ENCODE results near the gene ARID5B.

The ARID5B gene

GRCh38 chr10:62085404-62085803 lies 183.9 kb downstream of the ARID5B start:
- Histone ChIP-seq H3K27ac (ENCODE audit: low read length) (no peak overlapping the region), H3K27me3 (ENCODE audit: control insufficient read depth, insufficient read depth, low read length) (no peaks in the 10 kb centered on the region), H3K9me3 (ENCODE audit: control insufficient read depth, insufficient read depth, low read length) (no peaks in the 10 kb centered on the region), H3K36me3 (ENCODE audit: control insufficient read depth, insufficient read depth, low read length) (no peaks in the 10 kb centered on the region), H3K4me3 (ENCODE audit: low read length) (no peak overlapping the region), H3K4me1 (ENCODE audit: control insufficient read depth, insufficient read depth, low read length) (no peaks in the 10 kb centered on the region)
- WGBS (ENCODE audit: insufficient coverage, insufficient read length): no CpG with 5 or more reads among the region's 2 CpGs
- DNase-seq (ENCODE audit: low read depth, low spot score): no peak

- H3K4me3 ChIP-seq (ENCODE audit: low read length): no peak overlapping the region
- H3K27ac ChIP-seq (ENCODE audit: low read length): no peak overlapping the region
- H3K9me3 ChIP-seq (ENCODE audit: control insufficient read depth, insufficient read depth, low read length): no peaks in the 10 kb centered on the region
- no peaks in the 10 kb centered on the region for H3K4me1 ChIP-seq (ENCODE audit: control insufficient read depth, insufficient read depth, low read length)
- no peaks in the 10 kb centered on the region for H3K36me3 ChIP-seq (ENCODE audit: control insufficient read depth, insufficient read depth, low read length)
- H3K27me3 ChIP-seq (ENCODE audit: control insufficient read depth, insufficient read depth, low read length): no peaks in the 10 kb centered on the region
- WGBS (ENCODE audit: insufficient coverage, insufficient read length): no CpG with 5 or more reads among the region's 2 CpGs
- no peak for DNase-seq (ENCODE audit: low read depth, low spot score)
Measured at GRCh38 chr10:62085821-62086220, 184.3 kb downstream of the ARID5B start.

- no peaks in the 10 kb centered on the region for H3K36me3 ChIP-seq (ENCODE audit: control insufficient read depth, insufficient read depth, low read length)
- H3K4me3 ChIP-seq (ENCODE audit: low read length): no peak overlapping the region
- WGBS (ENCODE audit: insufficient coverage, insufficient read length): no CpG with 5 or more reads among the region's 2 CpGs
- no peak overlapping the region for H3K27ac ChIP-seq (ENCODE audit: low read length)
- H3K27me3 ChIP-seq (ENCODE audit: control insufficient read depth, insufficient read depth, low read length): no peaks in the 10 kb centered on the region
- H3K9me3 ChIP-seq (ENCODE audit: control insufficient read depth, insufficient read depth, low read length): no peaks in the 10 kb centered on the region
- DNase-seq (ENCODE audit: low read depth, low spot score): no peak
- no peaks in the 10 kb centered on the region for H3K4me1 ChIP-seq (ENCODE audit: control insufficient read depth, insufficient read depth, low read length)
Measured at GRCh38 chr10:62087329-62087728, 185.8 kb downstream of the ARID5B start.

- no peaks in the 10 kb centered on the region for H3K36me3 ChIP-seq (ENCODE audit: control insufficient read depth, insufficient read depth, low read length)
- WGBS (ENCODE audit: insufficient coverage, insufficient read length): no CpG with 5 or more reads among the region's 3 CpGs
- DNase-seq (ENCODE audit: low read depth, low spot score): no peak
- H3K4me3 ChIP-seq (ENCODE audit: low read length): no peak overlapping the region
- no peaks in the 10 kb centered on the region for H3K27me3 ChIP-seq (ENCODE audit: control insufficient read depth, insufficient read depth, low read length)
- no peaks in the 10 kb centered on the region for H3K4me1 ChIP-seq (ENCODE audit: control insufficient read depth, insufficient read depth, low read length)
- H3K27ac ChIP-seq (ENCODE audit: low read length): no peak overlapping the region
- no peaks in the 10 kb centered on the region for H3K9me3 ChIP-seq (ENCODE audit: control insufficient read depth, insufficient read depth, low read length)
Measured at GRCh38 chr10:62088786-62089185, 187.3 kb downstream of the ARID5B start.

GRCh38 chr10:62092301-62093030 lies 191.0 kb downstream of the ARID5B start:
- WGBS (ENCODE audit: insufficient coverage, insufficient read length): no CpG with 5 or more reads among the region's 22 CpGs
- no peak for DNase-seq (ENCODE audit: low read depth, low spot score)
- H3K4me1 ChIP-seq (ENCODE audit: control insufficient read depth, insufficient read depth, low read length): no peaks in the 10 kb centered on the region
- no peaks in the 10 kb centered on the region for H3K36me3 ChIP-seq (ENCODE audit: control insufficient read depth, insufficient read depth, low read length)
- no peaks in the 10 kb centered on the region for H3K27me3 ChIP-seq (ENCODE audit: control insufficient read depth, insufficient read depth, low read length)
- no peak overlapping the region for H3K27ac ChIP-seq (ENCODE audit: low read length)
- H3K4me3 ChIP-seq (ENCODE audit: low read length): no peak overlapping the region
- no peaks in the 10 kb centered on the region for H3K9me3 ChIP-seq (ENCODE audit: control insufficient read depth, insufficient read depth, low read length)

- H3K4me1 ChIP-seq (ENCODE audit: control insufficient read depth, insufficient read depth, low read length): no peaks in the 10 kb centered on the region
- H3K27me3 ChIP-seq (ENCODE audit: control insufficient read depth, insufficient read depth, low read length): no peaks in the 10 kb centered on the region
- H3K9me3 ChIP-seq (ENCODE audit: control insufficient read depth, insufficient read depth, low read length): no peaks in the 10 kb centered on the region
- no peak for DNase-seq (ENCODE audit: low read depth, low spot score)
- no peaks in the 10 kb centered on the region for H3K36me3 ChIP-seq (ENCODE audit: control insufficient read depth, insufficient read depth, low read length)
- no peak overlapping the region for H3K4me3 ChIP-seq (ENCODE audit: low read length)
- H3K27ac ChIP-seq (ENCODE audit: low read length): no peak overlapping the region
- WGBS (ENCODE audit: insufficient coverage, insufficient read length): no CpG with 5 or more reads among the region's 4 CpGs
Measured at GRCh38 chr10:62093863-62094291, 192.4 kb downstream of the ARID5B start.

GRCh38 chr10:62095181-62096122 lies 194.0 kb downstream of the ARID5B start:
- Histone ChIP-seq H3K27ac (ENCODE audit: low read length) (no peak overlapping the region), H3K4me1 (ENCODE audit: control insufficient read depth, insufficient read depth, low read length) (no peaks in the 10 kb centered on the region), H3K4me3 (ENCODE audit: low read length) (no peak overlapping the region), H3K9me3 (ENCODE audit: control insufficient read depth, insufficient read depth, low read length) (no peaks in the 10 kb centered on the region), H3K36me3 (ENCODE audit: control insufficient read depth, insufficient read depth, low read length) (no peaks in the 10 kb centered on the region), H3K27me3 (ENCODE audit: control insufficient read depth, insufficient read depth, low read length) (no peaks in the 10 kb centered on the region)
- no peak for DNase-seq (ENCODE audit: low read depth, low spot score)
- WGBS (ENCODE audit: insufficient coverage, insufficient read length): no CpG with 5 or more reads among the region's 12 CpGs

GRCh38 chr10:62096256-62096933 lies 194.9 kb downstream of the ARID5B start:
- WGBS (ENCODE audit: insufficient coverage, insufficient read length): no CpG with 5 or more reads among the region's 4 CpGs
- H3K4me1 ChIP-seq (ENCODE audit: control insufficient read depth, insufficient read depth, low read length): no peaks in the 10 kb centered on the region

GRCh38 chr10:62098278-62099121 lies 197.0 kb downstream of the ARID5B start:
- Histone ChIP-seq H3K36me3 (ENCODE audit: control insufficient read depth, insufficient read depth, low read length) (no peaks in the 10 kb centered on the region), H3K9me3 (ENCODE audit: control insufficient read depth, insufficient read depth, low read length) (no peaks in the 10 kb centered on the region), H3K4me1 (ENCODE audit: control insufficient read depth, insufficient read depth, low read length) (no peaks in the 10 kb centered on the region), H3K27me3 (ENCODE audit: control insufficient read depth, insufficient read depth, low read length) (no peaks in the 10 kb centered on the region), H3K27ac (ENCODE audit: low read length) (no peak overlapping the region), H3K4me3 (ENCODE audit: low read length) (no peak overlapping the region)
- no peak for DNase-seq (ENCODE audit: low read depth, low spot score)
- WGBS (ENCODE audit: insufficient coverage, insufficient read length): no CpG with 5 or more reads among the region's 14 CpGs

More at GRCh38 chr10:62096256-62096933, 194.9 kb downstream of the ARID5B start:
- Histone ChIP-seq H3K27ac (ENCODE audit: low read length) (no peak overlapping the region), H3K36me3 (ENCODE audit: control insufficient read depth, insufficient read depth, low read length) (no peaks in the 10 kb centered on the region), H3K4me3 (ENCODE audit: low read length) (no peak overlapping the region), H3K9me3 (ENCODE audit: control insufficient read depth, insufficient read depth, low read length) (no peaks in the 10 kb centered on the region), H3K27me3 (ENCODE audit: control insufficient read depth, insufficient read depth, low read length) (no peaks in the 10 kb centered on the region)
- no peak for DNase-seq (ENCODE audit: low read depth, low spot score)

Data from iPS DF 6.9 (cell line).